ENCODE results near the gene BORCS8. TPM values are rescaled to one million over a fixed set of nuclear protein-coding genes. Genes with fewer than 3 reads are reported as not detected.

Gene BORCS8
- total and polyA plus RNA-seq, 2 of the 13 experiments (the other 11 are each of a cell fraction or from before 2014, with no cell fraction given), result 9.6 to 13.3 TPM

DNA sequence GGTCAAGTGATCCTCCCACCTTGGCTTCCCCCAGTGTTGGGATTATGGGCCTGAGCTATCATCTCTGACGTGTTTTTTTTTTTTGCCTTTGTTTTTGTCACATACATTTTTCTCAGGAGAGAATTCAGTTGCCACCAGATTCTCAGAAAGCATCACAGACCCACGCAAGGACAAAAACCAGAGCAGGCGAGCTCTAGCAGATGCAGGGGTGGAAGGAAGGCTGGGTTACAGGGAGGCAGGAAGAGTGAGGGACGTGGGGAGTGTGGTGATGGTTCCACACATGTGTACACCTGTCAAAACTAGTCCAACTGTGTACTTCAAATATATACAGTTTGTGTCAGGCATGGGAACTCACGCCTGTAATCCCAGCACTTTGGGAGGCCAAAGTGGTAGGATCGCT, 58.0 kb downstream of the BORCS8 start:
- in situ Hi-C loops (cut with HindIII; ENCODE audit: extremely low pct_ligation_motif_present, low pct_unique_long_range_greater_than_20kb) (no loop called here), intact Hi-C loops (cut with micrococcal nuclease; ENCODE audit: unreplicated experiment) (no loop called here)
- BruUV-seq (replicated peaks), result no TSS peak
- no peaks in the 10 kb centered on the region for H3K27me3 ChIP-seq (ENCODE audit: control insufficient read depth in 1 of 2, insufficient read depth in 2 of 2, low read length in 2 of 2)
- H3K79me2 ChIP-seq (ENCODE audit: insufficient read depth, low read length), result peaks cover 5% of the 10 kb centered on the region
- H3K9ac ChIP-seq (ENCODE audit: insufficient read depth, low read depth, low read length), result no peak overlapping the region
- peaks cover 13% of the 10 kb centered on the region for H3K9me3 ChIP-seq (ENCODE audit: low read length)
- peaks cover 14% of the 10 kb centered on the region for H3K4me1 ChIP-seq (ENCODE audit: insufficient read depth, low read length)
- 0 out of 5 replicates have a peak, but pooled peaks cover 2 to 4% of the 10 kb centered on the region in 2 experiments for H3K36me3 ChIP-seq (replicated peaks in 1 of 2; ENCODE audit: control insufficient read depth in 1 of 2, insufficient read depth in 2 of 2, low read length in 2 of 2)
- no peaks in the 10 kb centered on the region for H4K20me1 ChIP-seq (ENCODE audit: insufficient read depth, low read length)
- WGBS (ENCODE audit: low lambda C conversion rate), result 95% methylated on average over 6 of the region's 6 CpGs
- FAIRE-seq, result no peak
- DNase-seq (ENCODE audit: low spot score), result no peak
- no peak overlapping the region for H3K4me2 ChIP-seq (ENCODE audit: low read depth, low read length)
- no peak overlapping the region for H2AFZ ChIP-seq (ENCODE audit: low read length)
- H3K27ac ChIP-seq (ENCODE audit: extremely low read length, insufficient read depth, low read length), result no peak overlapping the region
- CTCF ChIA-PET (ENCODE audit: low intra/inter-chr PET ratio, low total read pairs), result no interaction called here
- H3K4me3 ChIP-seq (replicated peaks in 1 of 3; ENCODE audit: insufficient read depth in 1 of 3, low read depth in 2 of 3, low read length in 3 of 3), result no peak overlapping the region
- no peak for ATAC-seq
- POLR2A ChIA-PET, result no interaction called here
- TF ChIP-seq, protein P1, sequence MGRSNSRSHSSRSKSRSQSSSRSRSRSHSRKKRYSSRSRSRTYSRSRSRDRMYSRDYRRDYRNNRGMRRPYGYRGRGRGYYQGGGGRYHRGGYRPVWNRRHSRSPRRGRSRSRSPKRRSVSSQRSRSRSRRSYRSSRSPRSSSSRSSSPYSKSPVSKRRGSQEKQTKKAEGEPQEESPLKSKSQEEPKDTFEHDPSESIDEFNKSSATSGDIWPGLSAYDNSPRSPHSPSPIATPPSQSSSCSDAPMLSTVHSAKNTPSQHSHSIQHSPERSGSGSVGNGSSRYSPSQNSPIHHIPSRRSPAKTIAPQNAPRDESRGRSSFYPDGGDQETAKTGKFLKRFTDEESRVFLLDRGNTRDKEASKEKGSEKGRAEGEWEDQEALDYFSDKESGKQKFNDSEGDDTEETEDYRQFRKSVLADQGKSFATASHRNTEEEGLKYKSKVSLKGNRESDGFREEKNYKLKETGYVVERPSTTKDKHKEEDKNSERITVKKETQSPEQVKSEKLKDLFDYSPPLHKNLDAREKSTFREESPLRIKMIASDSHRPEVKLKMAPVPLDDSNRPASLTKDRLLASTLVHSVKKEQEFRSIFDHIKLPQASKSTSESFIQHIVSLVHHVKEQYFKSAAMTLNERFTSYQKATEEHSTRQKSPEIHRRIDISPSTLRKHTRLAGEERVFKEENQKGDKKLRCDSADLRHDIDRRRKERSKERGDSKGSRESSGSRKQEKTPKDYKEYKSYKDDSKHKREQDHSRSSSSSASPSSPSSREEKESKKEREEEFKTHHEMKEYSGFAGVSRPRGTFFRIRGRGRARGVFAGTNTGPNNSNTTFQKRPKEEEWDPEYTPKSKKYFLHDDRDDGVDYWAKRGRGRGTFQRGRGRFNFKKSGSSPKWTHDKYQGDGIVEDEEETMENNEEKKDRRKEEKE (IDR thresholded peaks at IDR 0.05), result no peak
- TF ChIP-seq ZC3H13 (CRISPR knock-in tag; IDR thresholded peaks at IDR 0.05) (no peak), FOXC1 (CRISPR knock-in tag; IDR thresholded peaks at IDR 0.05; ENCODE audit: borderline replicate concordance) (no peak), ARID3A (IDR thresholded peaks at IDR 0.05; ENCODE audit: low read depth, low read length) (no peak), ZBTB44 (CRISPR knock-in tag; IDR thresholded peaks at IDR 0.05) (no peak)
- TF ChIP-seq, protein P2, sequence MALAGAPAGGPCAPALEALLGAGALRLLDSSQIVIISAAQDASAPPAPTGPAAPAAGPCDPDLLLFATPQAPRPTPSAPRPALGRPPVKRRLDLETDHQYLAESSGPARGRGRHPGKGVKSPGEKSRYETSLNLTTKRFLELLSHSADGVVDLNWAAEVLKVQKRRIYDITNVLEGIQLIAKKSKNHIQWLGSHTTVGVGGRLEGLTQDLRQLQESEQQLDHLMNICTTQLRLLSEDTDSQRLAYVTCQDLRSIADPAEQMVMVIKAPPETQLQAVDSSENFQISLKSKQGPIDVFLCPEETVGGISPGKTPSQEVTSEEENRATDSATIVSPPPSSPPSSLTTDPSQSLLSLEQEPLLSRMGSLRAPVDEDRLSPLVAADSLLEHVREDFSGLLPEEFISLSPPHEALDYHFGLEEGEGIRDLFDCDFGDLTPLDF (CRISPR knock-in tag; IDR thresholded peaks at IDR 0.05), result no peak
- TF ChIP-seq, protein P3, sequence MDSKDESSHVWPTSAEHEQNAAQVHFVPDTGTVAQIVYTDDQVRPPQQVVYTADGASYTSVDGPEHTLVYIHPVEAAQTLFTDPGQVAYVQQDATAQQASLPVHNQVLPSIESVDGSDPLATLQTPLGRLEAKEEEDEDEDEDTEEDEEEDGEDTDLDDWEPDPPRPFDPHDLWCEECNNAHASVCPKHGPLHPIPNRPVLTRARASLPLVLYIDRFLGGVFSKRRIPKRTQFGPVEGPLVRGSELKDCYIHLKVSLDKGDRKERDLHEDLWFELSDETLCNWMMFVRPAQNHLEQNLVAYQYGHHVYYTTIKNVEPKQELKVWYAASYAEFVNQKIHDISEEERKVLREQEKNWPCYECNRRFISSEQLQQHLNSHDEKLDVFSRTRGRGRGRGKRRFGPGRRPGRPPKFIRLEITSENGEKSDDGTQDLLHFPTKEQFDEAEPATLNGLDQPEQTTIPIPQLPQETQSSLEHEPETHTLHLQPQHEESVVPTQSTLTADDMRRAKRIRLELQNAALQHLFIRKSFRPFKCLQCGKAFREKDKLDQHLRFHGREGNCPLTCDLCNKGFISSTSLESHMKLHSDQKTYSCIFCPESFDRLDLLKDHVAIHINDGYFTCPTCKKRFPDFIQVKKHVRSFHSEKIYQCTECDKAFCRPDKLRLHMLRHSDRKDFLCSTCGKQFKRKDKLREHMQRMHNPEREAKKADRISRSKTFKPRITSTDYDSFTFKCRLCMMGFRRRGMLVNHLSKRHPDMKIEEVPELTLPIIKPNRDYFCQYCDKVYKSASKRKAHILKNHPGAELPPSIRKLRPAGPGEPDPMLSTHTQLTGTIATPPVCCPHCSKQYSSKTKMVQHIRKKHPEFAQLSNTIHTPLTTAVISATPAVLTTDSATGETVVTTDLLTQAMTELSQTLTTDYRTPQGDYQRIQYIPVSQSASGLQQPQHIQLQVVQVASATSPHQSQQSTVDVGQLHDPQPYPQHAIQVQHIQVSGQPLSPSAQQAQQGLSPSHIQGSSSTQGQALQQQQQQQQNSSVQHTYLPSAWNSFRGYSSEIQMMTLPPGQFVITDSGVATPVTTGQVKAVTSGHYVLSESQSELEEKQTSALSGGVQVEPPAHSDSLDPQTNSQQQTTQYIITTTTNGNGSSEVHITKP (CRISPR knock-in tag; IDR thresholded peaks at IDR 0.05; ENCODE audit: low read depth), result no peak
- TF ChIP-seq, protein P4, sequence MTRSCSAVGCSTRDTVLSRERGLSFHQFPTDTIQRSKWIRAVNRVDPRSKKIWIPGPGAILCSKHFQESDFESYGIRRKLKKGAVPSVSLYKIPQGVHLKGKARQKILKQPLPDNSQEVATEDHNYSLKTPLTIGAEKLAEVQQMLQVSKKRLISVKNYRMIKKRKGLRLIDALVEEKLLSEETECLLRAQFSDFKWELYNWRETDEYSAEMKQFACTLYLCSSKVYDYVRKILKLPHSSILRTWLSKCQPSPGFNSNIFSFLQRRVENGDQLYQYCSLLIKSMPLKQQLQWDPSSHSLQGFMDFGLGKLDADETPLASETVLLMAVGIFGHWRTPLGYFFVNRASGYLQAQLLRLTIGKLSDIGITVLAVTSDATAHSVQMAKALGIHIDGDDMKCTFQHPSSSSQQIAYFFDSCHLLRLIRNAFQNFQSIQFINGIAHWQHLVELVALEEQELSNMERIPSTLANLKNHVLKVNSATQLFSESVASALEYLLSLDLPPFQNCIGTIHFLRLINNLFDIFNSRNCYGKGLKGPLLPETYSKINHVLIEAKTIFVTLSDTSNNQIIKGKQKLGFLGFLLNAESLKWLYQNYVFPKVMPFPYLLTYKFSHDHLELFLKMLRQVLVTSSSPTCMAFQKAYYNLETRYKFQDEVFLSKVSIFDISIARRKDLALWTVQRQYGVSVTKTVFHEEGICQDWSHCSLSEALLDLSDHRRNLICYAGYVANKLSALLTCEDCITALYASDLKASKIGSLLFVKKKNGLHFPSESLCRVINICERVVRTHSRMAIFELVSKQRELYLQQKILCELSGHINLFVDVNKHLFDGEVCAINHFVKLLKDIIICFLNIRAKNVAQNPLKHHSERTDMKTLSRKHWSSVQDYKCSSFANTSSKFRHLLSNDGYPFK (CRISPR knock-in tag; IDR thresholded peaks at IDR 0.05; ENCODE audit: borderline replicate concordance), result no peak
